ENCODE measurements around the gene NTMT1. TPM values are rescaled to one million over a fixed set of nuclear protein-coding genes. Genes with fewer than 3 reads are reported as not detected.

NTMT1 gene
- total RNA-seq, 1 donor from 2014 or later = 30.7 TPM

DNA sequence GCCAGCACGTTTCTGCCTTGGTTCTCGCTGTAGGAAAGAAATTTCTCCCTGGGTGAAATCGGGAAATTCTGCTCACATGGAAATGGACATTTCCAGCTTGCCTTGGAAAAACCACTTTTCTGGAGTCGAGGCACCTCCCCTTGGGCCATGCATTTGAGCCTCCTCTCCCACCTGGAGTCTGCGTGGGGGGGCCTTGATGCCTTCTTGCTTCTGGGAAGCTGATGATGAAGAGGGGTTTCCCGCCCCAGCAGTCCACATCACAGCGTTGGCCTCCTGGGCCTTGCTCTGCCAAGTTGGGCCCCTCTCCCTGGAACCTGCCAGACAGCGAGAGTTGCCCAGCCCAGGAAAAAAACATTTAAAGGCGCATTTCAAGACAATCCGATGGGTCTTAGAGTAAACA, 17.7 kb downstream of the NTMT1 start:
- Mint-ChIP-seq H3K4me3 (peak overlapping the region; percentile 42), H3K27ac (no peak overlapping the region)
- TF ChIP-seq, protein P1, sequence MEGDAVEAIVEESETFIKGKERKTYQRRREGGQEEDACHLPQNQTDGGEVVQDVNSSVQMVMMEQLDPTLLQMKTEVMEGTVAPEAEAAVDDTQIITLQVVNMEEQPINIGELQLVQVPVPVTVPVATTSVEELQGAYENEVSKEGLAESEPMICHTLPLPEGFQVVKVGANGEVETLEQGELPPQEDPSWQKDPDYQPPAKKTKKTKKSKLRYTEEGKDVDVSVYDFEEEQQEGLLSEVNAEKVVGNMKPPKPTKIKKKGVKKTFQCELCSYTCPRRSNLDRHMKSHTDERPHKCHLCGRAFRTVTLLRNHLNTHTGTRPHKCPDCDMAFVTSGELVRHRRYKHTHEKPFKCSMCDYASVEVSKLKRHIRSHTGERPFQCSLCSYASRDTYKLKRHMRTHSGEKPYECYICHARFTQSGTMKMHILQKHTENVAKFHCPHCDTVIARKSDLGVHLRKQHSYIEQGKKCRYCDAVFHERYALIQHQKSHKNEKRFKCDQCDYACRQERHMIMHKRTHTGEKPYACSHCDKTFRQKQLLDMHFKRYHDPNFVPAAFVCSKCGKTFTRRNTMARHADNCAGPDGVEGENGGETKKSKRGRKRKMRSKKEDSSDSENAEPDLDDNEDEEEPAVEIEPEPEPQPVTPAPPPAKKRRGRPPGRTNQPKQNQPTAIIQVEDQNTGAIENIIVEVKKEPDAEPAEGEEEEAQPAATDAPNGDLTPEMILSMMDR (IDR thresholded peaks at IDR 0.05; ENCODE audit: unreplicated experiment) = no peak

GRCh38 chr9:129644365-129644764, 18.4 kb downstream of the NTMT1 start:
- Mint-ChIP-seq H3K4me3 (no peak overlapping the region), H3K9me3 (peaks cover 6% of the 10 kb centered on the region), H3K4me1 (peaks cover 29% of the 10 kb centered on the region), H3K27me3 (ENCODE audit: low read depth) (no peaks in the 10 kb centered on the region), H3K36me3 (peaks cover 2% of the 10 kb centered on the region), H3K27ac (no peak overlapping the region)
- TF ChIP-seq, protein P1 (IDR thresholded peaks at IDR 0.05; ENCODE audit: unreplicated experiment) = no peak
- DNase-seq (ENCODE audit: low spot score in 2 of 2, unreplicated experiment in 2 of 2) = no peak

More for the DNA sequence above, 17.7 kb downstream of the NTMT1 start:
- Mint-ChIP-seq H3K4me1 (peaks cover 28% of the 10 kb centered on the region), H3K9me3 (peaks cover 6% of the 10 kb centered on the region), H3K36me3 (peaks cover 2% of the 10 kb centered on the region), H3K27me3 (ENCODE audit: low read depth) (no peaks in the 10 kb centered on the region)
- no peak for DNase-seq (ENCODE audit: low spot score in 2 of 2, unreplicated experiment in 2 of 2)

- no peak for DNase-seq (ENCODE audit: low spot score in 2 of 2, unreplicated experiment in 2 of 2)
- TF ChIP-seq, protein P1 (IDR thresholded peaks at IDR 0.05; ENCODE audit: unreplicated experiment) = no peak
- no peaks in the 10 kb centered on the region for H3K27me3 Mint-ChIP-seq (ENCODE audit: low read depth)
- H3K36me3 Mint-ChIP-seq = no peaks in the 10 kb centered on the region
- peaks cover 29% of the 10 kb centered on the region for H3K4me1 Mint-ChIP-seq
- no peak overlapping the region for H3K27ac Mint-ChIP-seq
- H3K9me3 Mint-ChIP-seq = peaks cover 6% of the 10 kb centered on the region
- no peak overlapping the region for H3K4me3 Mint-ChIP-seq
These were observed 18.9 kb downstream of the NTMT1 start for GRCh38 chr9:129644902-129645301.

DNA sequence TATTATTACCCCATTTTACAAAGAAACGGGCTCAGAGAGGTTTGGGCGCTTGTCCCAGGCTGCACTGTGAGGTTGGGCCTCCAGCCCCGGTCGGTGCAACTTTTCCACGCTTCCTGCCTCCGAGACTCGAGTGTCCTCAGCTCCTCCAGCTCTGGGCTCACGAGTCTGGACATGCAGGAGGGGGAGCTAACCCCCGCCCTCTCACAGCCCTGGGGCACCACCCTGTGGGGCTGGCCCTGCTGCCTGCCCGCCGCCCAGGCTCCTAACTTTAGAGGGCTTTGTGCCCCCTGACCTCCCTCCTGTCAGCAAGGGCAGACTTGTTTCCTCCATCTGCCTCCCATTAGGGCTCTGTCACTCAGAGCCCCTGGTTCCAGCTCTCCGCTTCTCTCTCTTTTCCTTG, 20.3 kb downstream of the NTMT1 start:
- Mint-ChIP-seq H3K27ac (no peak overlapping the region), H3K4me3 (no peak overlapping the region), H3K4me1 (peaks cover 21% of the 10 kb centered on the region), H3K36me3 (no peaks in the 10 kb centered on the region), H3K9me3 (peaks cover 6% of the 10 kb centered on the region), H3K27me3 (ENCODE audit: low read depth) (no peaks in the 10 kb centered on the region)
- TF ChIP-seq, protein P1 (IDR thresholded peaks at IDR 0.05; ENCODE audit: unreplicated experiment) = no peak
- DNase-seq (ENCODE audit: low spot score in 2 of 2, unreplicated experiment in 2 of 2) = no peak

- H3K27me3 Mint-ChIP-seq (ENCODE audit: low read depth) = no peaks in the 10 kb centered on the region
- H3K9me3 Mint-ChIP-seq = peaks cover 6% of the 10 kb centered on the region
- TF ChIP-seq, protein P1 (IDR thresholded peaks at IDR 0.05; ENCODE audit: unreplicated experiment) = no peak
- DNase-seq (ENCODE audit: low spot score in 2 of 2, unreplicated experiment in 2 of 2) = no peak
- H3K36me3 Mint-ChIP-seq = no peaks in the 10 kb centered on the region
- H3K4me1 Mint-ChIP-seq = peaks cover 22% of the 10 kb centered on the region
- H3K27ac Mint-ChIP-seq = no peak overlapping the region
- H3K4me3 Mint-ChIP-seq = no peak overlapping the region
These were observed 20.7 kb downstream of the NTMT1 start for GRCh38 chr9:129646654-129647053.

DNA sequence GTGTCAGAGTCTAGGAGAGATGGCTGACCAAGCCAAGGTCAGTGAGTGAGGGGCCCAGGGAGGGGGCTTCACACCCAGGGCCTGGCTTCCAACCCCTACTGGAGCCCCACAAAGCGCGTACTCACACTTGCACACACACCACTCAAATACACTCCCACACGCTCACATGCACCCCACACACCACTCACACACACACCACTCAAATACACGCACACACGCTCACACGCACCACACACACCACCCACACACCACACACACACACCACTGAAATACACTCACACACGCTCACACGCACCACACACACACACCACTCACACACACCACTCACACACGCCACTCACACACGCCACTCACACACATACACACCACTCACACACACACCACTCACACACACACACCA, 21.7 kb downstream of the NTMT1 start:
- no peak overlapping the region for H3K4me3 Mint-ChIP-seq
- H3K4me1 Mint-ChIP-seq = peaks cover 22% of the 10 kb centered on the region
- no peak overlapping the region for H3K27ac Mint-ChIP-seq
- H3K36me3 Mint-ChIP-seq = no peaks in the 10 kb centered on the region
- TF ChIP-seq, protein P1 (IDR thresholded peaks at IDR 0.05; ENCODE audit: unreplicated experiment) = no peak
- DNase-seq (ENCODE audit: low spot score in 2 of 2, unreplicated experiment in 2 of 2) = no peak
- H3K27me3 Mint-ChIP-seq (ENCODE audit: low read depth) = no peaks in the 10 kb centered on the region
- peaks cover 6% of the 10 kb centered on the region for H3K9me3 Mint-ChIP-seq

All from mesothelial cell of epicardium (in vitro differentiated cells).